ENCODE data around the gene TEKT2.

GRCh38 chr1:36115931-36116330, 32.0 kb downstream of the TEKT2 start:
- no peak for TF ChIP-seq CTCF (conservative IDR thresholded peaks at IDR 0.05; ENCODE audit: low read depth, low read length)
- TF ChIP-seq EZH2 (IDR thresholded peaks at IDR 0.05; ENCODE audit: low read length, unreplicated experiment), result no peak
- no peak for TF ChIP-seq EZH2phosphoT487 (IDR thresholded peaks at IDR 0.05; ENCODE audit: borderline replicate concordance, low read length)

All from PC-3 (cell line).